Vagina (tissue), 2 donors: ENCODE data around the gene TNIP1. TPM values are rescaled to one million over a fixed set of nuclear protein-coding genes. Genes with fewer than 3 reads are reported as not detected.

Source experiments
- DNase-seq, 2 donors: peaks; one replicate each; pipeline ENCODE4 v3.0.0-alpha.2; 2017; ENCODE audit errors: extremely low spot score in 2 of 2
- H3K27ac ChIP-seq: fragments of 200-600 bp; sonication (generic); one replicate; pipeline ENCODE4 v1.5.1; 2019
- H3K27me3 ChIP-seq: fragments of 200-600 bp; sonication (generic); one replicate; pipeline ENCODE4 v1.5.1; 2019
- H3K36me3 ChIP-seq, 2 donors: fragments of 200-600 bp; sonication (generic); one replicate each; pipeline ENCODE4 v1.5.1; 2017 to 2019
- H3K4me1 ChIP-seq: fragments of 200-600 bp; sonication (generic); one replicate; pipeline ENCODE4 v1.5.1; 2019
- H3K4me3 ChIP-seq, 2 donors: fragments of 200-600 bp; sonication (generic); 1 replicate in 1 of 2; 2 replicates in 1 of 2; pipeline ENCODE4 v1.5.1; 2016 to 2019
- H3K9me3 ChIP-seq: fragments of 200-600 bp; sonication (generic); one replicate; pipeline ENCODE4 v1.5.1; 2019
- POLR2A ChIP-seq, 2 donors: fragments of 450-650 bp; IDR thresholded peaks; one replicate each; pipeline ENCODE4 v1.6.1; 2017; ENCODE audit warnings: antibody characterized with exemption in 2 of 2, mild to moderate bottlenecking in 2 of 2, moderate library complexity in 2 of 2
- POLR2AphosphoS5 ChIP-seq, 2 donors: sonication (generic); formaldehyde crosslinking; IDR thresholded peaks; one replicate each; pipeline ENCODE4 v1.9.0; 2017; ENCODE audit warnings: antibody characterized with exemption in 2 of 2, mild to moderate bottlenecking in 2 of 2, low read depth in 1 of 2; ENCODE audit not compliant: insufficient read depth in 1 of 2
- intact Hi-C: fragments of 100-400 bp; cut with DNase I; formaldehyde crosslinking; loops from one replicate; pipeline ENCODE4 v1.15.1; 2023
- total RNA-seq: library from RNA; depleted of rRNA; stranded (reverse); fragments of >200 nt; gene quantifications from one replicate; pipeline ENCODE4 v1.2.3, GENCODE V29; 2016
- TF ChIP-seq, protein P1 (sequence below), 3 experiments: fragments of 450-650 bp in 2 of 3; fragments of 200-600 bp in 1 of 3; sonication (generic) in 1 of 3; IDR thresholded peaks; one replicate each; pipeline ENCODE4 v1.5.1; 2017 to 2019; ENCODE audit warnings: antibody characterized with exemption in 3 of 3, mild to moderate bottlenecking in 2 of 3, moderate library complexity in 2 of 3

Gene TNIP1
- total RNA-seq, 1 donor from 2014 or later = 92.6 TPM

DNA sequence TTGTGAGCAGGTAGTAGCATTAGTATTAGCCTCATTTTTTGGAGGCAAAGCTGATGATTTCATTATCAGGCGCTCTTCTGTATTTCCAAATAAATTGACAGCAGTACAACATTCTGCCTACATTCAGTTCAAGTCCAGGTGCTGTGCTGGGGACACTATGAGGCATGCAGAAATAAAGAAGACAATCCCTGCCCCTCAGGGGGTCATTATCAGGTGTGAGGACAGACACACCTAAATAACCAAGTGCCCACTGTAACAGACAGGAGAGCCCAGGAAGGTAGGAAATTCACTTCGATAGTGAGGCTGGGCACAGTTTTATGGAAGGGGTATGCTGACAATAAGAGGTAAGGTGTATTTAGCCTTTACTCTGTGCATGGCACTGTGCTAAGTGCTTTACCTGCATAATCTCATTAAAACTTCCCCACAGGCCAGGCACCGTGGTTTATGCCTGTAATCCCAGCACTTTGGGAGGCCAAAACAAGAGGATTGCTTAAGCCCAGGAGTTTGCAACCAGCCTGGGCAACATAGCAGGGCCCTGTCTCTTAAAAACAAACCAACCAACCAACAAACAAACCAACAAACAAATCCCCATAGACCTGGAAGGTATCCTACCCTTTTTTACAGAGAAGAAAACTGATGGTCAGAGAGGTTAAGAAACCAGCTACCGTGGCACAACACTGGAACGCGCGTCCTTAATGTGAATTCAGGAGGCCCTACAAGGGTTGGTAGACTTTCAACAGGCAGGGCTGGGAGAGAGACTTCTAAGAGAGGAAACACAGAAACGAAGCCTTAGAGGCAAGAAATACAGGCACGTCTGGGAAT, 77.9 kb downstream of the TNIP1 start:
- H3K27ac ChIP-seq = peak overlapping the region; percentile 81
- DNase-seq = peak in 1 of 2 donors; percentile 82

DNA sequence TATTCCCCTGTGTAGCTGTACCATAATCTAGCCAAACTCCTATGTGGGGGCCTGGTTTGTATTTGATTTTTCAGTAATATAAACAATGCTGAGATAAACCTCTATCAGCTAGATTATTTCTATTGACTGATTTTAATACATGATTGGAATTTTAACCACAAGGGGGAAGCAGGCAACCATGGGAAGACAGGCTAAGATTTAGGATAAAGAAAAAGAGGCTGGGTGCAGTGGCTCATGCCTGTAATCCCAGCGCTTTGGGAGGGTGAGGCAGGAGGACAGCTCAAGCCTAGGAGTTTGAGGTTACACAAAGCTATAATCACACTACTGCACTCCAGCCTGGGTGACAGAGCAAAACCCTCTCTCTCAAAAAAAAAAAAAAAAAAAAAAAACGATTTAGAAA, 78.6 kb downstream of the TNIP1 start:
- no peak overlapping the region for H3K4me3 ChIP-seq
- H3K4me1 ChIP-seq = peaks cover 44% of the 10 kb centered on the region
- H3K27me3 ChIP-seq = no peaks in the 10 kb centered on the region
- H3K27ac ChIP-seq = no peak overlapping the region
- DNase-seq = peak in 1 of 2 donors; percentile 82
- H3K9me3 ChIP-seq = no peaks in the 10 kb centered on the region
- TF ChIP-seq POLR2A (IDR thresholded peaks at IDR 0.05) = no peak
- TF ChIP-seq POLR2AphosphoS5 (IDR thresholded peaks at IDR 0.05; ENCODE audit: insufficient read depth in 1 of 2, low read depth in 1 of 2) = peak in 1 of 2 donors; percentile 43
- TF ChIP-seq, protein P1, sequence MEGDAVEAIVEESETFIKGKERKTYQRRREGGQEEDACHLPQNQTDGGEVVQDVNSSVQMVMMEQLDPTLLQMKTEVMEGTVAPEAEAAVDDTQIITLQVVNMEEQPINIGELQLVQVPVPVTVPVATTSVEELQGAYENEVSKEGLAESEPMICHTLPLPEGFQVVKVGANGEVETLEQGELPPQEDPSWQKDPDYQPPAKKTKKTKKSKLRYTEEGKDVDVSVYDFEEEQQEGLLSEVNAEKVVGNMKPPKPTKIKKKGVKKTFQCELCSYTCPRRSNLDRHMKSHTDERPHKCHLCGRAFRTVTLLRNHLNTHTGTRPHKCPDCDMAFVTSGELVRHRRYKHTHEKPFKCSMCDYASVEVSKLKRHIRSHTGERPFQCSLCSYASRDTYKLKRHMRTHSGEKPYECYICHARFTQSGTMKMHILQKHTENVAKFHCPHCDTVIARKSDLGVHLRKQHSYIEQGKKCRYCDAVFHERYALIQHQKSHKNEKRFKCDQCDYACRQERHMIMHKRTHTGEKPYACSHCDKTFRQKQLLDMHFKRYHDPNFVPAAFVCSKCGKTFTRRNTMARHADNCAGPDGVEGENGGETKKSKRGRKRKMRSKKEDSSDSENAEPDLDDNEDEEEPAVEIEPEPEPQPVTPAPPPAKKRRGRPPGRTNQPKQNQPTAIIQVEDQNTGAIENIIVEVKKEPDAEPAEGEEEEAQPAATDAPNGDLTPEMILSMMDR (IDR thresholded peaks at IDR 0.05) = peak; percentile 33 to 82 (median 74)
- intact Hi-C loops = loop anchor here (5.0 kb wide), 1 partner anchor 40 kb away; no protein-coding TSS in a partner anchor
- no peaks in the 10 kb centered on the region for H3K36me3 ChIP-seq

More for the DNA sequence above, 77.9 kb downstream of the TNIP1 start:
- H3K36me3 ChIP-seq = no peaks in the 10 kb centered on the region
- intact Hi-C loops = loop anchor here (5.0 kb wide), 1 partner anchor 39 kb away; no protein-coding TSS in a partner anchor
- peaks cover 51% of the 10 kb centered on the region for H3K4me1 ChIP-seq
- no peaks in the 10 kb centered on the region for H3K9me3 ChIP-seq
- no peaks in the 10 kb centered on the region for H3K27me3 ChIP-seq
- no peak for TF ChIP-seq POLR2A (IDR thresholded peaks at IDR 0.05)
- TF ChIP-seq POLR2AphosphoS5 (IDR thresholded peaks at IDR 0.05; ENCODE audit: insufficient read depth in 1 of 2, low read depth in 1 of 2) = no peak
- TF ChIP-seq, protein P1 (IDR thresholded peaks at IDR 0.05) = no peak
- no peak overlapping the region for H3K4me3 ChIP-seq

DNA sequence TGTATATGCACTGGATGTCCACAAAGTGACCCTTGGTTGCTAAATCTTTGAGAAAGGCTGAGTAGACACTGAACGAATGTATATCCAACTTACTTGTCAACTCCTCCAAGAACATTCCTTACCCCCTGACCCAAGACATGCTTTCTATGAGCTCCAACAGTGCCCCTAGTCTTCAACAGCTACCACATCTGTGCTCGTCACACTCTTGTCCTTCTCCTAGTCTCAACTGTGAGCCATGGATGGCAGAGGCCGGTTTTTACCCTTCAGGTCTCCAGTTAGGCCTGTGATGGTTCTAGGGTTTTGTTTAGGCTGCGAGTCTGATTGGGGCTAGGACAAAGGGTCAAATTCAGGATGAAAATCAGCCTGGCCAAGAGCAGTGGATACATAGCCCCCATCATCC, 79.4 kb downstream of the TNIP1 start:
- TF ChIP-seq POLR2A (IDR thresholded peaks at IDR 0.05) (no peak), POLR2AphosphoS5 (IDR thresholded peaks at IDR 0.05; ENCODE audit: insufficient read depth in 1 of 2, low read depth in 1 of 2) (no peak)
- TF ChIP-seq, protein P1 (IDR thresholded peaks at IDR 0.05) = no peak
- H3K4me1 ChIP-seq = peaks cover 36% of the 10 kb centered on the region
- no peaks in the 10 kb centered on the region for H3K9me3 ChIP-seq
- intact Hi-C loops = loop anchor here (5.0 kb wide), 1 partner anchor 41 kb away; no protein-coding TSS in a partner anchor
- peak; percentile 9 to 69 for DNase-seq
- H3K4me3 ChIP-seq = no peak overlapping the region
- H3K36me3 ChIP-seq = no peaks in the 10 kb centered on the region
- no peaks in the 10 kb centered on the region for H3K27me3 ChIP-seq
- H3K27ac ChIP-seq = no peak overlapping the region

DNA sequence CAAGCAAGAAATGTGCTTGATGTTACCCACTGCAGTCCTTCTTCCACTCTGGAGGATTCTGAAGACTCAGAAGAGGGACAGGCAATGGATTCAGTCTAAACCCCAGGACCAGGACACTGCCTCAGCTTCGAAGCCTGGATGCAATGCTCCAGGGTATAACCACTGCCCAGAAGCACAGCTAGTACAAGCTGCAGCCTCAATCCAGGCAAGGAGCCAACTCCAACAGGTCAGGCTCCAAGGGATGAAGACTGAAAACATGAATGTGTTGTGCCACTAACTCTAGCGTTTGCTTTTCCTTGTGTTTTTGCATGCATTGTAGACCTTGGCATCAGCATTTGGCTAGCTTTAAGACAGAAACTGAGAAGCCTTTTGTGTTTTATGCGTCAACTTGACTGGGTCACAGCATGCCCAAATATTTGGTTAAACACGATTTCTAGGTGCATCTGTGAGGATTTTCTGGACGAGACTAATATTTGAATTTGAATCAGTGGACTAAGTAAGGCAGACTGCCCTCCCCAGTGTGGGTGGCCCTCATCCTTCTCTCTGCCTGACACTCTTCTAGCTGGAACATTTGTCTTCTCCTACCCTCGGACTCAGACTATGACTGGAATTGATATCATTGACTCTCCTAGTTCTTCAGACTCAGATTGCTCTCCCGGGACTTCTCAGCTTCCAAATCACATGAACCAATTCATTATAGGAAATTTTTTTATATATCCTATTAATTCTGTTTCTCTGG, 81.0 kb downstream of the TNIP1 start:
- no peaks in the 10 kb centered on the region for H3K36me3 ChIP-seq
- no peaks in the 10 kb centered on the region for H3K27me3 ChIP-seq
- DNase-seq = no peak
- H3K4me1 ChIP-seq = peaks cover 24% of the 10 kb centered on the region
- no peak overlapping the region for H3K27ac ChIP-seq
- no peak overlapping the region for H3K4me3 ChIP-seq
- intact Hi-C loops = loop anchor here (5.0 kb wide), 1 partner anchor 42 kb away; no protein-coding TSS in a partner anchor
- H3K9me3 ChIP-seq = no peaks in the 10 kb centered on the region
- TF ChIP-seq POLR2AphosphoS5 (IDR thresholded peaks at IDR 0.05; ENCODE audit: insufficient read depth in 1 of 2, low read depth in 1 of 2) (no peak), POLR2A (IDR thresholded peaks at IDR 0.05) (no peak)
- TF ChIP-seq, protein P1 (IDR thresholded peaks at IDR 0.05) = no peak
